ENCODE measurements around the gene TNS1. TPM values are rescaled to one million over a fixed set of nuclear protein-coding genes. Genes with fewer than 3 reads are reported as not detected.

Gene TNS1
- total and polyA plus RNA-seq, 10 of the 15 experiments (the other 5 are each of a cell fraction or from before 2014, with no cell fraction given) = 0.05 to 0.44 TPM; not detected in 8

GRCh38 chr2:217913436-217913835 is 89.4 kb downstream of the TNS1 start:
- ChIA-PET RAD21 (ENCODE audit: unreplicated experiment) (no interaction called here), POLR2A (no interaction called here), CTCF (no interaction called here), SMC1A (ENCODE audit: uncharacterized antibody, unreplicated experiment) (no interaction called here)
- no peaks in the 10 kb centered on the region for H3K9me3 ChIP-seq (replicated peaks; ENCODE audit: control insufficient read depth, insufficient read depth, low read length)
- FAIRE-seq (no peak), ATAC-seq (no peak), DNase-seq (ENCODE audit: low read depth, low spot score) (no peak)
- H2AFZ ChIP-seq (ENCODE audit: control insufficient read depth, low read depth, low read length) = no peak overlapping the region
- TF ChIP-seq NFYA (IDR thresholded peaks at IDR 0.05; ENCODE audit: borderline replicate concordance, low read depth, low read length) (no peak), BCL11A (IDR thresholded peaks at IDR 0.05; ENCODE audit: low read depth, low read length) (no peak), ZNF384 (IDR thresholded peaks at IDR 0.05; ENCODE audit: borderline replicate concordance, low read depth, low read length) (no peak), POU2F2 (IDR thresholded peaks at IDR 0.05; ENCODE audit: borderline replicate concordance, low read depth, low read length) (no peak), CHD4 (IDR thresholded peaks at IDR 0.05) (no peak), POLR2AphosphoS2 (IDR thresholded peaks at IDR 0.05; ENCODE audit: low read depth, low read length) (no peak), FOXM1 (IDR thresholded peaks at IDR 0.05; ENCODE audit: low read depth, low read length) (no peak), GATAD2B (conservative IDR thresholded peaks at IDR 0.05; ENCODE audit: low read depth) (no peak), ZNF622 (IDR thresholded peaks at IDR 0.05) (no peak), PAX8 (IDR thresholded peaks at IDR 0.05) (no peak), NR2F1 (conservative IDR thresholded peaks at IDR 0.05) (no peak), MTA3 (IDR thresholded peaks at IDR 0.05; ENCODE audit: borderline replicate concordance, low read length) (no peak)
- intact Hi-C loops (cut with micrococcal nuclease; ENCODE audit: unreplicated experiment) (no loop called here), in situ Hi-C loops (cut with MboI) (no loop called here)
- H3K27me3 ChIP-seq (replicated peaks in 1 of 2; ENCODE audit: control insufficient read depth in 2 of 2, insufficient read depth in 2 of 2, low read length in 1 of 2) = peaks cover 3 to 4% of the 10 kb centered on the region in 2 experiments
- H3K4me2 ChIP-seq (ENCODE audit: control insufficient read depth, insufficient read depth) = no peak overlapping the region
- H3K27ac ChIP-seq (ENCODE audit: control insufficient read depth, insufficient read depth) = no peak overlapping the region
- no peaks in the 10 kb centered on the region for H4K20me1 ChIP-seq (ENCODE audit: control insufficient read depth, insufficient read depth)
- no peaks in the 10 kb centered on the region for H3K4me1 ChIP-seq (ENCODE audit: control insufficient read depth, insufficient read depth, low read length)
- 15% methylated on average over 3 of the region's 3 CpGs for WGBS (ENCODE audit: insufficient coverage, insufficient replicate concordance, low lambda C conversion rate, missing lambda C conversion rate)
- H3K4me3 ChIP-seq = no peak overlapping the region
- no TSS peak for BruUV-seq (replicated peaks)
- H3K79me2 ChIP-seq (ENCODE audit: control insufficient read depth, insufficient read depth, low read length) = no peaks in the 10 kb centered on the region
- H3K36me3 ChIP-seq (ENCODE audit: control insufficient read depth in 2 of 2, insufficient read depth in 2 of 2, low read length in 1 of 2) = no peaks in the 10 kb centered on the region
- H3K9ac ChIP-seq (ENCODE audit: control insufficient read depth, insufficient read depth, low read length) = no peak overlapping the region
